GM21619 (cell line): ENCODE data around the gene GMPPB.

Source experiments
- ATAC-seq: cut with Tn5 transposase; IDR thresholded peaks from one replicate; pipeline ENCODE4 v1.9.1; 2021; ENCODE audit not compliant: unreplicated experiment

The GMPPB gene

GRCh38 chr3:49673121-49673714, 50.5 kb downstream of the GMPPB start:
- ATAC-seq = no peak

- ATAC-seq = no peak
These were observed 52.2 kb downstream of the GMPPB start for GRCh38 chr3:49671291-49672288.

DNA sequence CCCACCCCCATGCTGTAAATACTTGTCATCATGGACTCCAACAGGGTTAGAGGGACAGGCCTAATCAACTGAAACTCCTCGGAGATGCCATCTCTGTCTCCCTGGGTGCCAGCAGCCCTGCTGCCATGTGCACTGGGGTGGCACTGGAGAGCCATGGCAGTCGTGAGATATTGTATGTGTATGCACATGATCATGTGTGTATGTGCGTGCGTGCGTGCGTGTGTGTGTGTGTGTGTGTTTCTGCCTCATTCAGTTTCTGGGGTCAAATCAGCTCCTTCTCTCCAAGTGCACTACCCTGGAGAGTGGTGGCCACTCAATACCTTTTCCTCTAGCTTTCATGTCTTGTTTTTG, 52.8 kb downstream of the GMPPB start:
- no peak for ATAC-seq
